Sigmoid colon (tissue), 4 donors: ENCODE results near the gene CD99.

Experiments used
- CTCF ChIP-seq, 4 experiments: fragments of 450-650 bp in 3 of 4; fragments of 200-600 bp in 1 of 4; IDR thresholded peaks; one replicate each; pipeline ENCODE4 v1.5.1; 2016 to 2019; ENCODE audit warnings: antibody characterized with exemption in 4 of 4, mild to moderate bottlenecking in 3 of 4, moderate library complexity in 2 of 4
- EP300 ChIP-seq, 4 donors: sonication (generic); formaldehyde crosslinking; IDR thresholded peaks; one replicate each; pipeline ENCODE4 v1.6.1; 2017; ENCODE audit warnings: antibody characterized with exemption in 4 of 4
- POLR2A ChIP-seq, 2 donors: fragments of 450-650 bp; IDR thresholded peaks; one replicate each; pipeline ENCODE4 v1.6.1; 2016; ENCODE audit warnings: antibody characterized with exemption in 2 of 2, mild to moderate bottlenecking in 2 of 2, moderate library complexity in 2 of 2

GRCh38 chrX:2781226-2781571 is 90.1 kb downstream of the CD99 start:
- TF ChIP-seq POLR2A (IDR thresholded peaks at IDR 0.05) (no peak), CTCF (IDR thresholded peaks at IDR 0.05) (no peak), EP300 (IDR thresholded peaks at IDR 0.05) (no peak)
